Stomach (tissue), 4 donors: ENCODE data around the gene SEC14L6.

Experiments
- CTCF ChIP-seq, 7 experiments: fragments of 450-650 bp in 4 of 7; fragments of 200-600 bp in 3 of 7; sonication (generic) in 3 of 7; IDR thresholded peaks; one replicate each; pipeline ENCODE4 v1.5.1; 2016 to 2019; ENCODE audit warnings: antibody characterized with exemption in 7 of 7, control low read depth in 2 of 7, mild to moderate bottlenecking in 1 of 7
- EP300 ChIP-seq: sonication (generic); formaldehyde crosslinking; IDR thresholded peaks from one replicate; pipeline ENCODE4 v1.6.1; 2017; ENCODE audit warnings: antibody characterized with exemption
- POLR2AphosphoS5 ChIP-seq, 3 donors: sonication (generic); formaldehyde crosslinking; IDR thresholded peaks; one replicate each; pipeline ENCODE4 v1.6.1; 2016; ENCODE audit warnings: antibody characterized with exemption in 3 of 3

DNA sequence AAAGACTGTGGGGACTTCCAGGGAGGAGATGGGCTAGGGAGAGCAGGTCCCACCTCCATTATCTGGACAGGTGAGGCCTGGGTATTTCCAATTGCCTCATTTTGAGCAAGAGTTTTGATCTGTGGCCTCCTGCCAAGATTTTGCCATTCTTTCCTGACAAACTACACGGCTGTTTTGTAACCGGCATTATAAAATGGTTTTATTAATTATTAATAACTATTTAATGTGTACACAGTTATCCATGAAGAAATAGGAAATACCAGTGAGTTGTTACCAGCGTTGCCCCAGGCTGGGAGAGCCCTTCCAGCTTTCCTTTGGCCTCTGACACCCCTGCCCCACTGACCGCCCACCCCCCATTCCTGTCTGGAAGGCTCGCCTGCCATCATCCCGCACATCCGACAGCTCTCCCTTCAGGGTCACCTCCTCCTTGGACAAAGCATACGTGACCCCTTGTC is 59.9 kb downstream of the SEC14L6 start:
- no peak for TF ChIP-seq POLR2AphosphoS5 (IDR thresholded peaks at IDR 0.05)
- TF ChIP-seq CTCF (IDR thresholded peaks at IDR 0.05), result no peak
- TF ChIP-seq EP300, result no peak
